Fibroblast of lung (primary cell): ENCODE results near the gene CDRT15.

Experiments used
- CTCF ChIP-seq, 2 donors: IDR thresholded peaks in 1 of 2; conservative IDR thresholded peaks in 1 of 2; 1 replicate in 1 of 2; 2 replicates in 1 of 2; pipeline ENCODE4 v1.5.1; 2011 to 2012; ENCODE audit warnings: low read length in 2 of 2, control low read depth in 1 of 2, inconsistent platforms in 1 of 2, low read depth in 1 of 2, mild to moderate bottlenecking in 1 of 2
- EZH2 ChIP-seq: IDR thresholded peaks from 2 replicates; pipeline ENCODE4 v1.5.1; 2012; ENCODE audit warnings: low read length, control low read depth, mild to moderate bottlenecking; ENCODE audit errors: missing control alignments

DNA sequence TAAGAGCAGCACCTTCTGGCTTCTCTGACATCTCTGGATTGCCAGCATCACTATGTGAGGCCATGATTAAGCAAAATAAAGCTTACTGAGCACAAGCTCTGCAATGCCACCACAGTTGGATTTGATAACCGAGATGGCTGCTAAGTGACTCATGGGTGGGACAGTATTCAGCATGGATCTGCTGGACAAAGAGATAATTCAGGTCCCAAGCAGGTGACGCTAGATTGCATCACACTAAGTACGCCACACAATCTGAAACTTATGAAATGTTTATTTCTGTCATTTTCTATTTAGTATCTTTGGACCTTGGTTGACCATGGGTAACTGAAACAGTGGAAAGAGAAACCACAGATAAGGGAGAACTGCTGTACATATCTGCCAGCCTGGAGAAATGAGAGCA is 27.4 kb downstream of the CDRT15 start:
- TF ChIP-seq CTCF (conservative IDR thresholded peaks at IDR 0.05 in 1 of 2, IDR thresholded peaks at IDR 0.05 in 1 of 2; ENCODE audit: low read depth in 1 of 2, low read length in 2 of 2), result no peak
- TF ChIP-seq EZH2, result no peak
